K562 (cell line): Measurements from ENCODE around the gene ROR2. TPM values are rescaled to one million over a fixed set of nuclear protein-coding genes. Genes with fewer than 3 reads are reported as not detected.

ENCODE experiments used
- CBX3 ChIP-seq, 2 experiments: IDR thresholded peaks; 1 replicate in 1 of 2; 2 replicates in 1 of 2; pipeline ENCODE4 v1.6.1; 2012; ENCODE audit warnings: inconsistent platforms in 2 of 2, low read length in 2 of 2, borderline replicate concordance in 1 of 2, control low read depth in 1 of 2
- FIP1L1 ChIP-seq: fragments of 200-400 bp; formaldehyde crosslinking; IDR thresholded peaks from 2 replicates; pipeline ENCODE4 v1.6.1; 2018; ENCODE audit warnings: mild to moderate bottlenecking, low read depth, low read length; ENCODE audit not compliant: poor library complexity, severe bottlenecking
- FOSL1 ChIP-seq: fragments of 200-800 bp; sonication (Bioruptor generic); conservative IDR thresholded peaks from 2 replicates; pipeline ENCODE4 v1.6.1; 2016; ENCODE audit warnings: missing genetic modification characterization, missing compliant biosample characterization
- HNRNPK ChIP-seq: fragments of 200-400 bp; formaldehyde crosslinking; IDR thresholded peaks from one replicate; pipeline ENCODE4 v1.6.1; 2018; ENCODE audit warnings: mild to moderate bottlenecking, low read depth, low read length; ENCODE audit not compliant: poor library complexity, severe bottlenecking
- JUN ChIP-seq, 2 experiments: sonication (generic) in 1 of 2; formaldehyde crosslinking in 1 of 2; IDR thresholded peaks; 2 replicates each; pipeline versions ENCODE4 v1.6.1 to v1.8.0; 2012 to 2022; ENCODE audit warnings: borderline replicate concordance in 2 of 2, mild to moderate bottlenecking in 2 of 2, improper control_type of control experiment in 1 of 2, low read depth in 1 of 2, low read length in 1 of 2, missing genetic modification reagents in 1 of 2
- KHSRP ChIP-seq: fragments of 450-650 bp; IDR thresholded peaks from 2 replicates; pipeline ENCODE4 v1.6.1; 2017
- MYNN ChIP-seq, 2 experiments: sonication (generic); formaldehyde crosslinking in 1 of 2; IDR thresholded peaks; 2 replicates each; pipeline versions ENCODE4 v1.5.0 to v1.6.1; 2016 to 2020; ENCODE audit warnings: antibody characterized with exemption in 1 of 2, missing genetic modification reagents in 1 of 2
- TEAD4 ChIP-seq, 2 experiments: sonication (generic) in 1 of 2; formaldehyde crosslinking in 1 of 2; IDR thresholded peaks; 2 replicates each; pipeline versions ENCODE4 v1.6.1 to v1.8.0; 2012 to 2022; ENCODE audit warnings: borderline replicate concordance in 1 of 2, inconsistent platforms in 1 of 2, low read length in 1 of 2, mild to moderate bottlenecking in 1 of 2, missing genetic modification reagents in 1 of 2
- polyA plus RNA-seq, 8 experiments: library from polyadenylated mRNA; depleted of rRNA in 4 of 8; stranded (reverse) in 5 of 8; unstranded in 3 of 8; fragments of >200 nt; fragmentation: Nextera tagmentation in 2 of 8; fragmentation: Illumina TruSeq in 1 of 8; extraction: Ambion mirVana in 2 of 8; extraction: Trizol in 1 of 8; gene quantifications; 2 replicates each; pipeline versions ENCODE4 v1.2.1 to v1.2.3, GENCODE V29; 2011 to 2014; ENCODE audit warnings: inconsistent platforms in 1 of 8, missing spikeins in 1 of 8
- total RNA-seq, 7 experiments: library from RNA; depleted of rRNA in 6 of 7; stranded (reverse); fragments of >200 nt in 6 of 7; fragmentation: Illumina TruSeq in 2 of 7; extraction: Trizol in 2 of 7; gene quantifications; 2 replicates each; pipeline versions ENCODE4 v1.2.1 to v1.2.3, GENCODE V29; 2011 to 2021; ENCODE audit warnings: low replicate concordance in 1 of 7
- TF ChIP-seq, protein P1 (sequence below): sonication (generic); formaldehyde crosslinking; IDR thresholded peaks from 2 replicates; pipeline ENCODE4 v1.5.0; 2020; ENCODE audit warnings: missing genetic modification reagents
- TF ChIP-seq, protein P2 (sequence below): sonication (generic); formaldehyde crosslinking; IDR thresholded peaks from 2 replicates; pipeline ENCODE4 v1.8.1; 2022; ENCODE audit warnings: missing genetic modification reagents
- TF ChIP-seq, protein P3 (sequence below): fragments of 250-450 bp; sonication (Bioruptor Pico); IDR thresholded peaks from 2 replicates; pipeline ENCODE4 v1.4.0; 2020; ENCODE audit warnings: mild to moderate bottlenecking, moderate library complexity
- TF ChIP-seq, protein P4 (sequence below), 2 experiments: fragments of 450-650 bp in 1 of 2; IDR thresholded peaks; 2 replicates each; pipeline ENCODE4 v1.6.1; 2011 to 2017; ENCODE audit warnings: low read depth in 2 of 2, antibody characterized with exemption in 1 of 2, borderline replicate concordance in 1 of 2, low read length in 1 of 2, mild to moderate bottlenecking in 1 of 2, mixed read lengths in 1 of 2; ENCODE audit not compliant: control insufficient read depth in 1 of 2
- TF ChIP-seq, protein P5 (sequence below): fragments of 200-800 bp; sonication (Bioruptor generic); IDR thresholded peaks from 2 replicates; pipeline ENCODE4 v1.6.1; 2017; ENCODE audit warnings: missing genetic modification characterization, missing compliant biosample characterization

ROR2 gene
- total and polyA plus RNA-seq, 9 of the 15 experiments (the other 6 are each of a cell fraction or from before 2014, with no cell fraction given), result 5.6 to 33.8 (median 15.3) TPM

DNA sequence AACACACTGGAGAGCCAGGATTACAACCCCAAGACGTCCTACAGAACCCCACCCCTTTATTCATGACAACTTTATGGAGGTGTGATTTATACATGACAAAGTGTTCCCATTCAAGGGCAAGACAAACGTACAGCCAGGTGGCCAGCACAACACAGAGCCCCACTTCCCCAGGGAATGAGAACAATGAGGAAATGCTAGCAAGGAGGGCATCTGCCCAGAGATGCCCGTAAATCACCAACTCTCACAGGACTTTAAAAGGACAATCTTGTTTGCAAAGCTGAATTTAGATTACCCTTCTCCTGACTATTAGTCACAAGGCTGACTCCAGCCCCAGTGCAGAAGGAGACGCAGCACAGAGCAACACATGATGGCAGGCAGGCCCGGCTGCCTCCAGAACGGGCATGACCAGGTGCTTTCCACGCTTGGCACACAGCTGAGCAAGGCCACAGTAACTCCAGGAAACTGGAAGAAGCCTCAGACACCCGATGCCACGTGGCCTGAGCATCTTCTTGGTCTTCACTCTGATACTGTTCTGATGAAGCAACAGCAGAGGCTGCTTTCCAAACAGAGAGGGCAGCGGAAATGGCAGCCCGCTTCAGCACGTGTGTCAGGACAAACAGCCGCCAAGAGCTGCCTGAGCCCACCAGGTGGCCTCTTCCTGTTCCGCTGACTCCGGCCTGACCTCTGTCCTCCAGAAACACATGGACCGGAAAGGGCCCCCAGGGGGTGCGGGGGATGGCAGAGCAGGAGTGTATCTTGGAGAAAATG lies 51.4 kb downstream of the ROR2 start (continued):
- TF ChIP-seq, protein P1, sequence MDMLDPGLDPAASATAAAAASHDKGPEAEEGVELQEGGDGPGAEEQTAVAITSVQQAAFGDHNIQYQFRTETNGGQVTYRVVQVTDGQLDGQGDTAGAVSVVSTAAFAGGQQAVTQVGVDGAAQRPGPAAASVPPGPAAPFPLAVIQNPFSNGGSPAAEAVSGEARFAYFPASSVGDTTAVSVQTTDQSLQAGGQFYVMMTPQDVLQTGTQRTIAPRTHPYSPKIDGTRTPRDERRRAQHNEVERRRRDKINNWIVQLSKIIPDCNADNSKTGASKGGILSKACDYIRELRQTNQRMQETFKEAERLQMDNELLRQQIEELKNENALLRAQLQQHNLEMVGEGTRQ (CRISPR knock-in tag), result peak; percentile 45; the same call in 1 of the 2 replicates
- TF ChIP-seq TEAD4 (IDR thresholded peaks at IDR 0.05; ENCODE audit: low read length), result peak; percentile 53
- TF ChIP-seq TEAD4 (CRISPR knock-in tag; IDR thresholded peaks at IDR 0.05; ENCODE audit: borderline replicate concordance), result no peak
- peak; percentile 53; the same call in 1 of the 2 replicates for TF ChIP-seq MYNN (IDR thresholded peaks at IDR 0.05)
- no peak for TF ChIP-seq MYNN (CRISPR knock-in tag; IDR thresholded peaks at IDR 0.05)
- TF ChIP-seq HNRNPK, result no peak
- TF ChIP-seq, protein P2, sequence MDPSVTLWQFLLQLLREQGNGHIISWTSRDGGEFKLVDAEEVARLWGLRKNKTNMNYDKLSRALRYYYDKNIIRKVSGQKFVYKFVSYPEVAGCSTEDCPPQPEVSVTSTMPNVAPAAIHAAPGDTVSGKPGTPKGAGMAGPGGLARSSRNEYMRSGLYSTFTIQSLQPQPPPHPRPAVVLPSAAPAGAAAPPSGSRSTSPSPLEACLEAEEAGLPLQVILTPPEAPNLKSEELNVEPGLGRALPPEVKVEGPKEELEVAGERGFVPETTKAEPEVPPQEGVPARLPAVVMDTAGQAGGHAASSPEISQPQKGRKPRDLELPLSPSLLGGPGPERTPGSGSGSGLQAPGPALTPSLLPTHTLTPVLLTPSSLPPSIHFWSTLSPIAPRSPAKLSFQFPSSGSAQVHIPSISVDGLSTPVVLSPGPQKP (CRISPR knock-in tag), result no peak
- no peak for TF ChIP-seq KHSRP
- TF ChIP-seq, protein P3, sequence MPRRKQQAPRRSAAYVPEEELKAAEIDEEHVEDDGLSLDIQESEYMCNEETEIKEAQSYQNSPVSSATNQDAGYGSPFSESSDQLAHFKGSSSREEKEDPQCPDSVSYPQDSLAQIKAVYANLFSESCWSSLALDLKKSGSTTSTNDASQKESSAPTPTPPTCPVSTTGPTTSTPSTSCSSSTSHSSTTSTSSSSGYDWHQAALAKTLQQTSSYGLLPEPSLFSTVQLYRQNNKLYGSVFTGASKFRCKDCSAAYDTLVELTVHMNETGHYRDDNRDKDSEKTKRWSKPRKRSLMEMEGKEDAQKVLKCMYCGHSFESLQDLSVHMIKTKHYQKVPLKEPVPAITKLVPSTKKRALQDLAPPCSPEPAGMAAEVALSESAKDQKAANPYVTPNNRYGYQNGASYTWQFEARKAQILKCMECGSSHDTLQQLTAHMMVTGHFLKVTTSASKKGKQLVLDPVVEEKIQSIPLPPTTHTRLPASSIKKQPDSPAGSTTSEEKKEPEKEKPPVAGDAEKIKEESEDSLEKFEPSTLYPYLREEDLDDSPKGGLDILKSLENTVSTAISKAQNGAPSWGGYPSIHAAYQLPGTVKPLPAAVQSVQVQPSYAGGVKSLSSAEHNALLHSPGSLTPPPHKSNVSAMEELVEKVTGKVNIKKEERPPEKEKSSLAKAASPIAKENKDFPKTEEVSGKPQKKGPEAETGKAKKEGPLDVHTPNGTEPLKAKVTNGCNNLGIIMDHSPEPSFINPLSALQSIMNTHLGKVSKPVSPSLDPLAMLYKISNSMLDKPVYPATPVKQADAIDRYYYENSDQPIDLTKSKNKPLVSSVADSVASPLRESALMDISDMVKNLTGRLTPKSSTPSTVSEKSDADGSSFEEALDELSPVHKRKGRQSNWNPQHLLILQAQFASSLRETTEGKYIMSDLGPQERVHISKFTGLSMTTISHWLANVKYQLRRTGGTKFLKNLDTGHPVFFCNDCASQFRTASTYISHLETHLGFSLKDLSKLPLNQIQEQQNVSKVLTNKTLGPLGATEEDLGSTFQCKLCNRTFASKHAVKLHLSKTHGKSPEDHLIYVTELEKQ (CRISPR knock-in tag), result 0 out of 2 replicates have a peak, but pooled peaks have one; percentile 50
- TF ChIP-seq CBX3 (IDR thresholded peaks at IDR 0.05; ENCODE audit: borderline replicate concordance in 1 of 2, low read length in 2 of 2), result peak in 1 of 2 experiments; percentile 71; a peak in 1 of 3 replicates
- TF ChIP-seq FOSL1 (tag), result no peak
- TF ChIP-seq, protein P4, sequence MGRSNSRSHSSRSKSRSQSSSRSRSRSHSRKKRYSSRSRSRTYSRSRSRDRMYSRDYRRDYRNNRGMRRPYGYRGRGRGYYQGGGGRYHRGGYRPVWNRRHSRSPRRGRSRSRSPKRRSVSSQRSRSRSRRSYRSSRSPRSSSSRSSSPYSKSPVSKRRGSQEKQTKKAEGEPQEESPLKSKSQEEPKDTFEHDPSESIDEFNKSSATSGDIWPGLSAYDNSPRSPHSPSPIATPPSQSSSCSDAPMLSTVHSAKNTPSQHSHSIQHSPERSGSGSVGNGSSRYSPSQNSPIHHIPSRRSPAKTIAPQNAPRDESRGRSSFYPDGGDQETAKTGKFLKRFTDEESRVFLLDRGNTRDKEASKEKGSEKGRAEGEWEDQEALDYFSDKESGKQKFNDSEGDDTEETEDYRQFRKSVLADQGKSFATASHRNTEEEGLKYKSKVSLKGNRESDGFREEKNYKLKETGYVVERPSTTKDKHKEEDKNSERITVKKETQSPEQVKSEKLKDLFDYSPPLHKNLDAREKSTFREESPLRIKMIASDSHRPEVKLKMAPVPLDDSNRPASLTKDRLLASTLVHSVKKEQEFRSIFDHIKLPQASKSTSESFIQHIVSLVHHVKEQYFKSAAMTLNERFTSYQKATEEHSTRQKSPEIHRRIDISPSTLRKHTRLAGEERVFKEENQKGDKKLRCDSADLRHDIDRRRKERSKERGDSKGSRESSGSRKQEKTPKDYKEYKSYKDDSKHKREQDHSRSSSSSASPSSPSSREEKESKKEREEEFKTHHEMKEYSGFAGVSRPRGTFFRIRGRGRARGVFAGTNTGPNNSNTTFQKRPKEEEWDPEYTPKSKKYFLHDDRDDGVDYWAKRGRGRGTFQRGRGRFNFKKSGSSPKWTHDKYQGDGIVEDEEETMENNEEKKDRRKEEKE (IDR thresholded peaks at IDR 0.05; ENCODE audit: borderline replicate concordance in 1 of 2, control insufficient read depth in 1 of 2, low read depth in 2 of 2, low read length in 1 of 2), result no peak
- no peak for TF ChIP-seq FIP1L1
- TF ChIP-seq, protein P5, sequence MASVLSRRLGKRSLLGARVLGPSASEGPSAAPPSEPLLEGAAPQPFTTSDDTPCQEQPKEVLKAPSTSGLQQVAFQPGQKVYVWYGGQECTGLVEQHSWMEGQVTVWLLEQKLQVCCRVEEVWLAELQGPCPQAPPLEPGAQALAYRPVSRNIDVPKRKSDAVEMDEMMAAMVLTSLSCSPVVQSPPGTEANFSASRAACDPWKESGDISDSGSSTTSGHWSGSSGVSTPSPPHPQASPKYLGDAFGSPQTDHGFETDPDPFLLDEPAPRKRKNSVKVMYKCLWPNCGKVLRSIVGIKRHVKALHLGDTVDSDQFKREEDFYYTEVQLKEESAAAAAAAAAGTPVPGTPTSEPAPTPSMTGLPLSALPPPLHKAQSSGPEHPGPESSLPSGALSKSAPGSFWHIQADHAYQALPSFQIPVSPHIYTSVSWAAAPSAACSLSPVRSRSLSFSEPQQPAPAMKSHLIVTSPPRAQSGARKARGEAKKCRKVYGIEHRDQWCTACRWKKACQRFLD (CRISPR knock-in tag), result peak; percentile 81; the same call in 1 of the 2 replicates
- TF ChIP-seq JUN (IDR thresholded peaks at IDR 0.05; ENCODE audit: borderline replicate concordance, low read depth, low read length), result peak; percentile 15; the same call in 1 of the 2 replicates
- no peak for TF ChIP-seq JUN (CRISPR knock-in tag; IDR thresholded peaks at IDR 0.05; ENCODE audit: borderline replicate concordance)
